ENCODE data around the gene CHST15. TPM values are rescaled to one million over a fixed set of nuclear protein-coding genes. Genes with fewer than 3 reads are reported as not detected.

The CHST15 gene
- total and polyA plus RNA-seq, 2 of the 13 experiments (the other 11 are each of a cell fraction or from before 2014, with no cell fraction given): 1.4 to 94.7 TPM

DNA sequence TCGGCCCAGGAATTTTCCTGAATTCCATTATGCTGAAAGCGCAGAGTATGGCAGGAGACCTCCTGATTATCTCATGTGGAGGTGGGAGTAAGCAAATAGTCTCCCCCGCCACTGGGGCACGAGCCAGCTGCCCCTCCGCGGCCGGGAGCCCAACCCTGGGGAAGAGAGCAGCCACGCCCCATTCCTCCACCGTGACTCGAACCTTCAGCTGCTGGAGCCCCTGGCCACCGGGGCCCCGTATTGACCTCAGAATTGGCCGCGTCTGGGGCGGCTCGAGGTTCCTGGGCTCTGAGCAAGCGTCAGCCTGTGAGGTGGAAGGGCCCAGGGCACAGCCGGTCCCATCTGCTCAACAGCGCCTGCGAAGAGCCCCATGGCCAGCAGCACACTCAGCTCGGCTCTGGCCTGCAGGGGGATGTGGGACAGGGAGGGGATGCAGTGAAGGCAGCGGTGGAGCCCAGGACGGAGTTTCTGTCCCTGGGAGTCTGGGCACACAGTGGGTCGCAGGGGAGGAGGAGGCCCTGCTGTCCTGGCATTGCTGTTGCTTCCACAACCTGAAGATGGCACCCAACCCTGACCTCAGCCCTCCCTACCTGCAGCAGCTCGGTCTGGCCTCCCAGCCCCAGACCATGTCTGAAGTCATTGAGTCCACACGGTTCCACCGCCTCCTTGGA lies 97.8 kb downstream of the CHST15 start (continued):
- TF ChIP-seq, protein P1, sequence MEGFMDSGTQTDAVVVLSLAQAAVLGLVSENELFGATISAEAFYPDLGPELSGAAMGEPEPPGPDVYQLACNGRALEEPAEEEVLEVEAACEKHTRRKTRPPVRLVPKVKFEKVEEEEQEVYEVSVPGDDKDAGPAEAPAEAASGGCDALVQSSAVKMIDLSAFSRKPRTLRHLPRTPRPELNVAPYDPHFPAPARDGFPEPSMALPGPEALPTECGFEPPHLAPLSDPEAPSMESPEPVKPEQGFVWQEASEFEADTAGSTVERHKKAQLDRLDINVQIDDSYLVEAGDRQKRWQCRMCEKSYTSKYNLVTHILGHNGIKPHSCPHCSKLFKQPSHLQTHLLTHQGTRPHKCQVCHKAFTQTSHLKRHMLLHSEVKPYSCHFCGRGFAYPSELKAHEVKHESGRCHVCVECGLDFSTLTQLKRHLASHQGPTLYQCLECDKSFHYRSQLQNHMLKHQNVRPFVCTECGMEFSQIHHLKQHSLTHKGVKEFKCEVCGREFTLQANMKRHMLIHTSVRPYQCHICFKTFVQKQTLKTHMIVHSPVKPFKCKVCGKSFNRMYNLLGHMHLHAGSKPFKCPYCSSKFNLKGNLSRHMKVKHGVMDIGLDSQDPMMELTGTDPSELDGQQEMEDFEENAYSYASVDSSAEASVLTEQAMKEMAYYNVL (CRISPR knock-in tag; IDR thresholded peaks at IDR 0.05; ENCODE audit: borderline replicate concordance): no peak
- TF ChIP-seq ATF1 (CRISPR knock-in tag; IDR thresholded peaks at IDR 0.05): no peak
- no peak for TF ChIP-seq ZNF205 (CRISPR knock-in tag; IDR thresholded peaks at IDR 0.05)
- TF ChIP-seq KAT7 (CRISPR knock-in tag; IDR thresholded peaks at IDR 0.05; ENCODE audit: borderline replicate concordance): no peak
- TF ChIP-seq AGO2 (optimal IDR thresholded peaks at IDR 0.05; ENCODE audit: low read depth, low read length): peak; percentile 93
- no peak for TF ChIP-seq ZNF589 (CRISPR knock-in tag; conservative IDR thresholded peaks at IDR 0.05)
- no peak for TF ChIP-seq ZNF75D (CRISPR knock-in tag; IDR thresholded peaks at IDR 0.05; ENCODE audit: borderline replicate concordance)
- TF ChIP-seq NFE2L1 (CRISPR knock-in tag; IDR thresholded peaks at IDR 0.05; ENCODE audit: borderline replicate concordance): no peak
- TF ChIP-seq PHF5A (CRISPR knock-in tag; IDR thresholded peaks at IDR 0.05; ENCODE audit: low read depth, unreplicated experiment): no peak
- TF ChIP-seq ZNF333 (CRISPR knock-in tag; IDR thresholded peaks at IDR 0.05; ENCODE audit: borderline replicate concordance): no peak
- peak; percentile 34 for TF ChIP-seq HNRNPLL (IDR thresholded peaks at IDR 0.05; ENCODE audit: low read depth, low read length, poor library complexity, severe bottlenecking)
- TF ChIP-seq ISL2 (CRISPR knock-in tag; IDR thresholded peaks at IDR 0.05): no peak
- no peak for TF ChIP-seq KLF13 (CRISPR knock-in tag; IDR thresholded peaks at IDR 0.05)
- TF ChIP-seq HNRNPL (IDR thresholded peaks at IDR 0.05; ENCODE audit: low read depth, low read length): peak; percentile 61; the same call in 1 of the 2 replicates
- no peak for TF ChIP-seq ZNF512 (CRISPR knock-in tag; IDR thresholded peaks at IDR 0.05)
- no peak for TF ChIP-seq ZNF570 (CRISPR knock-in tag; IDR thresholded peaks at IDR 0.05; ENCODE audit: borderline replicate concordance)
- TF ChIP-seq, protein P2, sequence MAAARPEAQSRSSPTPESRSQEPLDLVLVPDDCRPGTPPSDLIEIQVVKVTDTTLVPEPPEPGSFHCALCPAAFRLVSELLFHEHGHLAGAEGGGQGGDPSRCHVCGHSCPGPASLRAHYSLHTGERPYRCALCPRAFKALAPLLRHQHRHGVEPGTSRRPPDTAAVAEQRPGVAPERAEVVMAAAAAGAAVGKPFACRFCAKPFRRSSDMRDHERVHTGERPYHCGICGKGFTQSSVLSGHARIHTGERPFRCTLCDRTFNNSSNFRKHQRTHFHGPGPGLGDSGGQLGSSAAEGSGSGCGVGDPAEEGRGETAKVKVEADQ (CRISPR knock-in tag; IDR thresholded peaks at IDR 0.05; ENCODE audit: borderline replicate concordance): no peak
- TF ChIP-seq PHF8 (CRISPR knock-in tag; IDR thresholded peaks at IDR 0.05): no peak
- no peak for TF ChIP-seq AKNA (CRISPR knock-in tag; IDR thresholded peaks at IDR 0.05; ENCODE audit: borderline replicate concordance)
- 0 out of 2 replicates have a peak, but pooled peaks have one; percentile 11 for TF ChIP-seq TBX2 (CRISPR knock-in tag; IDR thresholded peaks at IDR 0.05; ENCODE audit: borderline replicate concordance)
- TF ChIP-seq ZNF329 (CRISPR knock-in tag; IDR thresholded peaks at IDR 0.05; ENCODE audit: low read depth): no peak

Measured in HepG2 (cell line).